Stomach (tissue), 9 donors: Measurements from ENCODE around the gene MED13L. TPM values are rescaled to one million over a fixed set of nuclear protein-coding genes. Genes with fewer than 3 reads are reported as not detected.

Source experiments
- DNase-seq, 2 donors: peaks; one replicate each; pipeline versions ENCODE4 v3.0.0 to v3.0.0-alpha.2; 2013 to 2019
- H3K27ac ChIP-seq, 5 donors: fragments of 200-600 bp in 4 of 5; sonication (generic) in 4 of 5; one replicate each; pipeline ENCODE4 v1.5.1; 2013 to 2019; ENCODE audit warnings: mild to moderate bottlenecking in 1 of 5, moderate library complexity in 1 of 5
- H3K27me3 ChIP-seq, 3 donors: fragments of 200-600 bp; sonication (generic); one replicate each; pipeline ENCODE4 v1.5.1; 2017 to 2019; ENCODE audit warnings: mixed run types in 1 of 3
- H3K36me3 ChIP-seq, 4 donors: fragments of 200-600 bp; sonication (generic); 1 replicate in 3 of 4; 2 replicates in 1 of 4; pipeline ENCODE4 v1.5.1; 2016 to 2019
- H3K4me1 ChIP-seq, 4 donors: fragments of 200-600 bp; sonication (generic); one replicate each; pipeline ENCODE4 v1.5.1; 2016 to 2019
- H3K4me3 ChIP-seq, 4 donors: fragments of 200-600 bp; sonication (generic) in 3 of 4; one replicate each; pipeline ENCODE4 v1.5.1; 2016 to 2019; ENCODE audit warnings: mild to moderate bottlenecking in 1 of 4
- H3K9me3 ChIP-seq, 4 donors: fragments of 200-600 bp; sonication (generic); one replicate each; pipeline ENCODE4 v1.5.1; 2016 to 2019
- EP300 ChIP-seq: sonication (generic); formaldehyde crosslinking; IDR thresholded peaks from one replicate; pipeline ENCODE4 v1.6.1; 2017; ENCODE audit warnings: antibody characterized with exemption
- POLR2A ChIP-seq, 4 donors: fragments of 450-650 bp; IDR thresholded peaks; one replicate each; pipeline ENCODE4 v1.6.1; 2016; ENCODE audit warnings: antibody characterized with exemption in 4 of 4, control low read depth in 2 of 4, mild to moderate bottlenecking in 1 of 4, moderate library complexity in 1 of 4
- POLR2AphosphoS5 ChIP-seq, 3 donors: sonication (generic); formaldehyde crosslinking; IDR thresholded peaks; one replicate each; pipeline ENCODE4 v1.6.1; 2016; ENCODE audit warnings: antibody characterized with exemption in 3 of 3
- WGBS, 5 donors: extraction: QIAGEN DNeasy Blood & Tissue Kit in 3 of 5; methylation state at CpG; one replicate each; pipeline versions ENCODE4 v1.1.5 to v1.1.7; 2013 to 2018; 5-methylcytosine and 5-hydroxymethylcytosine counted together
- intact Hi-C: fragments of 100-400 bp; cut with DNase I; formaldehyde crosslinking; loops from one replicate; pipeline ENCODE4 v1.15.1; 2023; ENCODE audit warnings: low total_unique reads
- polyA plus RNA-seq, 3 donors: library from polyadenylated mRNA; stranded (reverse); fragments of 200-250 nt; gene quantifications; one replicate each; pipeline ENCODE4 v1.2.3, GENCODE V29; 2013
- total RNA-seq, 5 donors: library from RNA; depleted of rRNA; stranded (reverse); fragments of >200 nt; gene quantifications; one replicate each; pipeline versions ENCODE4 v1.1.0 to v1.2.3, GENCODE V29; 2014 to 2016
- TF ChIP-seq, protein P1 (sequence below), 7 experiments: fragments of 450-650 bp in 4 of 7; fragments of 200-600 bp in 3 of 7; sonication (generic) in 3 of 7; IDR thresholded peaks; one replicate each; pipeline ENCODE4 v1.5.1; 2016 to 2019; ENCODE audit warnings: antibody characterized with exemption in 7 of 7, control low read depth in 2 of 7, mild to moderate bottlenecking in 1 of 7
- donor health status: healthy with polysubstance abuse.
- donor health status: Bipolar disorder and iron deficiency.
- donor health status: healthy.

The MED13L gene
- total and polyA plus RNA-seq, 8 donors: 10.4 to 305 (median 72.7) TPM

DNA sequence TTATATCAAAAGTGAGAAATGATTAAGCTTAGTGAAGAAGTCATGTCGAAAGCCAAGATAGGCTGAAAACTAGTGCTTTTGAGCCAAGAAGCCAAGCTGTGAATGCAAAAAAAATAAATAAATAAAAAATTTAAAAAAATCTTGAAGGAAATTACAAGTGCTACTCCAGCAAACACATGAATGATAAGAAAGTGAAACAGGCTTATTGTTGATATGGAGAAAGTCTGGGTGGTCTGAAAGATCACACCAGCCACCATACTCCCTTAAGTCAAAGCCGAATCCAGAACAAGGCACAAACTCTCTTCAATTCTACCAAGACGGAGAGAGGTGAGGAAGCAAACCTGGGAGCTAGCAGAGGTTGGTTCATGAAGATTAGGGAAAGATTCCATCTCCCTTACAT lies 49.7 kb downstream of the MED13L start:
- Histone ChIP-seq H3K36me3 (peaks cover 0 to 4% (median 2%) of the 10 kb centered on the region in 4 donors), H3K4me3 (no peak overlapping the region), H3K9me3 (no peaks in the 10 kb centered on the region), H3K27ac (no peak overlapping the region), H3K4me1 (peaks cover 0 to 55% (median 12%) of the 10 kb centered on the region in 4 donors), H3K27me3 (no peaks in the 10 kb centered on the region)
- WGBS, 5 donors: 76 to 93% (median 83%) methylated on average over 3 of the region's 3 CpGs
- no peak for DNase-seq
- intact Hi-C loops: no loop called here
- TF ChIP-seq POLR2AphosphoS5 (IDR thresholded peaks at IDR 0.05): no peak
- TF ChIP-seq, protein P1, sequence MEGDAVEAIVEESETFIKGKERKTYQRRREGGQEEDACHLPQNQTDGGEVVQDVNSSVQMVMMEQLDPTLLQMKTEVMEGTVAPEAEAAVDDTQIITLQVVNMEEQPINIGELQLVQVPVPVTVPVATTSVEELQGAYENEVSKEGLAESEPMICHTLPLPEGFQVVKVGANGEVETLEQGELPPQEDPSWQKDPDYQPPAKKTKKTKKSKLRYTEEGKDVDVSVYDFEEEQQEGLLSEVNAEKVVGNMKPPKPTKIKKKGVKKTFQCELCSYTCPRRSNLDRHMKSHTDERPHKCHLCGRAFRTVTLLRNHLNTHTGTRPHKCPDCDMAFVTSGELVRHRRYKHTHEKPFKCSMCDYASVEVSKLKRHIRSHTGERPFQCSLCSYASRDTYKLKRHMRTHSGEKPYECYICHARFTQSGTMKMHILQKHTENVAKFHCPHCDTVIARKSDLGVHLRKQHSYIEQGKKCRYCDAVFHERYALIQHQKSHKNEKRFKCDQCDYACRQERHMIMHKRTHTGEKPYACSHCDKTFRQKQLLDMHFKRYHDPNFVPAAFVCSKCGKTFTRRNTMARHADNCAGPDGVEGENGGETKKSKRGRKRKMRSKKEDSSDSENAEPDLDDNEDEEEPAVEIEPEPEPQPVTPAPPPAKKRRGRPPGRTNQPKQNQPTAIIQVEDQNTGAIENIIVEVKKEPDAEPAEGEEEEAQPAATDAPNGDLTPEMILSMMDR (IDR thresholded peaks at IDR 0.05): no peak
- TF ChIP-seq EP300: no peak

DNA sequence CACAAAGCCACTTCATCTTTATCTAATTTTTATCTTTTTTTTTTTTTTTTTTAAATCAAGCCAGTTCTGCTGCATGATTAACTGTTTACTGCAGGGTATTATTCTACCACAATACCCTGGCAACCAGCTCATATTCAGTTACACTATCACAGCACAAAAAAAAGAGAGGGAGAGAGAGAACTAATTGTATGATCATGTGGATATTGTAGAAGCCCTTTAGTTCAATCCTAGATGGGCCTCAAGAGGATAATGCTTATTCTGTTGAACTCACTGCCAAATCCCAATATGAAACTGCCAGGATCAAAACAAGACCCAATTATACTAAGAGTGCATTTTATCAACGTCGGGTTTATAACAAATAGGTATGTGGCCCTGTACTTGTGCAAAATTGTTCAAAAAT lies 51.5 kb downstream of the MED13L start:
- 65 to 78% (median 76%) methylated on average over 2 of the region's 2 CpGs for WGBS, 5 donors
- H3K27me3 ChIP-seq: no peaks in the 10 kb centered on the region
- no peak overlapping the region for H3K27ac ChIP-seq
- no peaks in the 10 kb centered on the region for H3K9me3 ChIP-seq
- H3K4me3 ChIP-seq: no peak overlapping the region
- intact Hi-C loops: no loop called here
- TF ChIP-seq POLR2A (IDR thresholded peaks at IDR 0.05) (no peak), POLR2AphosphoS5 (IDR thresholded peaks at IDR 0.05) (no peak), EP300 (no peak)
- TF ChIP-seq, protein P1 (IDR thresholded peaks at IDR 0.05): no peak
- H3K4me1 ChIP-seq: peaks cover 0 to 54% (median 16%) of the 10 kb centered on the region in 4 donors
- DNase-seq: no peak
- peaks cover 0 to 4% (median 2%) of the 10 kb centered on the region in 4 donors for H3K36me3 ChIP-seq

DNA sequence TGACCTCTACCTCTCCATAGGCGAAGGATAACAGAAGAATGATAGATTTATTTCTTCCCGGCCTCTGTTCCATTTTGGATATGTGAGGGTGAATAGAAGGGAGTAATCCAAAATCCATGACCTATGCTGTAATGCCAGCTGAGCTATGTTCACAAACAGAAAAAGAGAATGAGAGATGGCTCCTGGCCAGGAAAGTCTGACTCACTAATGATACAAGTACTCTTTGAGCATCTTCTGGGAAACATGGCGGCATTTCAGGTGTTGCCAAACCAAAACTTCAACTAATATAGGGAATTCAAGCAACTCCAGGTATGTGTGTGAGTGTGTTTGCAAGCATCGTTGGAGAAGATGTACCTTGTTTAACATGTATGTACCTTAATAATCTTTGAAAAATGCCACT lies 55.1 kb downstream of the MED13L start:
- DNase-seq: peak; percentile 81 to 82
- Histone ChIP-seq H3K36me3 (no peaks in the 10 kb centered on the region), H3K9me3 (no peaks in the 10 kb centered on the region), H3K4me3 (no peak overlapping the region), H3K4me1 (peaks cover 0 to 59% (median 29%) of the 10 kb centered on the region in 4 donors), H3K27me3 (no peaks in the 10 kb centered on the region), H3K27ac (no peak overlapping the region)
- intact Hi-C loops: no loop called here
- WGBS, 5 donors: 65 to 83% (median 68%) methylated on average over 4 of the region's 4 CpGs
- TF ChIP-seq POLR2AphosphoS5 (IDR thresholded peaks at IDR 0.05): peak; percentile 51 to 88 (median 77)
- TF ChIP-seq, protein P1 (IDR thresholded peaks at IDR 0.05): no peak

DNA sequence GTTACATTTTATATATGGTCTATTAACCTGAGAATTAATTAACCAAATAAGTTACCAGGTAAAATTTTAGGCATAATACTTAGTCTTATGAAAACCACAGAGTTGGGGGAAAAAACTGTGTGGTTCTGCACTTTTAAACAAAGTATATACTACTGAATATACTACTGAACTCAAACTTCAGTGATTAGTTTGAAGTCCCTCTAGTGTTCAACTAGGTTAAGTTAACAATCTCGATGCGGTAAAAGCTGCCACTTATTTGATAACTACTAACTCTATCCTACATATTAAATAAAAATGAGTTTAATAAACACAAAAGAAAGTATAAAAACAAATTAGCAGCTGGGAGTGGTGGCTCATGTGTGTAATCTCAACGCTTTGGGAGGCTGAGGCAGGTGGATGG lies 56.7 kb downstream of the MED13L start:
- WGBS, 5 donors: 94 to 98% (median 96%) methylated on average over 3 of the region's 3 CpGs
- no peaks in the 10 kb centered on the region for H3K9me3 ChIP-seq
- H3K27me3 ChIP-seq: no peaks in the 10 kb centered on the region
- peaks cover 0 to 63% (median 34%) of the 10 kb centered on the region in 4 donors for H3K4me1 ChIP-seq
- no peak for DNase-seq
- TF ChIP-seq EP300 (no peak), POLR2AphosphoS5 (IDR thresholded peaks at IDR 0.05) (no peak), POLR2A (IDR thresholded peaks at IDR 0.05) (no peak)
- TF ChIP-seq, protein P1 (IDR thresholded peaks at IDR 0.05): no peak
- intact Hi-C loops: no loop called here
- no peaks in the 10 kb centered on the region for H3K36me3 ChIP-seq
- H3K27ac ChIP-seq: no peak overlapping the region
- no peak overlapping the region for H3K4me3 ChIP-seq
